HEK293T (cell line): ENCODE data around the gene FBXL16.

Source experiments
- BHLHE40 ChIP-seq: fragments of 450-650 bp; IDR thresholded peaks from 2 replicates; pipeline ENCODE4 v1.6.1; 2016; ENCODE audit warnings: mild to moderate bottlenecking, moderate library complexity, borderline replicate concordance
- ELF4 ChIP-seq: fragments of 450-650 bp; IDR thresholded peaks from 2 replicates; pipeline ENCODE4 v1.6.1; 2017; ENCODE audit warnings: antibody characterized with exemption
- FOXA1 ChIP-seq: fragments of 450-650 bp; IDR thresholded peaks from 2 replicates; pipeline ENCODE4 v1.6.1; 2016; ENCODE audit warnings: mild to moderate bottlenecking
- FOXK2 ChIP-seq: fragments of 450-650 bp; IDR thresholded peaks from 2 replicates; pipeline ENCODE4 v1.6.1; 2016; ENCODE audit warnings: mild to moderate bottlenecking
- FOXM1 ChIP-seq: fragments of 450-650 bp; IDR thresholded peaks from 2 replicates; pipeline ENCODE4 v1.6.1; 2017; ENCODE audit warnings: mild to moderate bottlenecking, borderline replicate concordance
- SUZ12 ChIP-seq: fragments of 450-650 bp; IDR thresholded peaks from 2 replicates; pipeline ENCODE4 v1.6.1; 2016; ENCODE audit warnings: mild to moderate bottlenecking
- TF ChIP-seq, protein P1 (sequence below): fragments of 450-650 bp; IDR thresholded peaks from 2 replicates; pipeline ENCODE4 v1.6.1; 2016

- no peak for TF ChIP-seq ELF4
- TF ChIP-seq SUZ12: no peak
- TF ChIP-seq, protein P1, sequence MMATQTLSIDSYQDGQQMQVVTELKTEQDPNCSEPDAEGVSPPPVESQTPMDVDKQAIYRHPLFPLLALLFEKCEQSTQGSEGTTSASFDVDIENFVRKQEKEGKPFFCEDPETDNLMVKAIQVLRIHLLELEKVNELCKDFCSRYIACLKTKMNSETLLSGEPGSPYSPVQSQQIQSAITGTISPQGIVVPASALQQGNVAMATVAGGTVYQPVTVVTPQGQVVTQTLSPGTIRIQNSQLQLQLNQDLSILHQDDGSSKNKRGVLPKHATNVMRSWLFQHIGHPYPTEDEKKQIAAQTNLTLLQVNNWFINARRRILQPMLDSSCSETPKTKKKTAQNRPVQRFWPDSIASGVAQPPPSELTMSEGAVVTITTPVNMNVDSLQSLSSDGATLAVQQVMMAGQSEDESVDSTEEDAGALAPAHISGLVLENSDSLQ: no peak
- no peak for TF ChIP-seq FOXM1
- no peak for TF ChIP-seq FOXA1
- TF ChIP-seq FOXK2: no peak
- TF ChIP-seq BHLHE40: no peak
Observed at GRCh38 chr16:657487-657886, 48.1 kb downstream of the FBXL16 start.
